GM23338 (cell line): ENCODE results near the gene FAM161B.

Experiments
- EZH2 ChIP-seq: fragments of 200-600 bp; sonication (generic); IDR thresholded peaks from one replicate; pipeline ENCODE4 v1.8.0; 2017; ENCODE audit warnings: antibody characterized with exemption, mild to moderate bottlenecking, low read depth; ENCODE audit not compliant: unreplicated experiment
- POLR2AphosphoS5 ChIP-seq: IDR thresholded peaks from 2 replicates; pipeline ENCODE4 v1.6.1; 2016; ENCODE audit warnings: antibody characterized with exemption, low read depth
- STAT1 ChIP-seq: IDR thresholded peaks from one replicate; pipeline ENCODE4 v1.6.1; 2016; ENCODE audit warnings: antibody characterized with exemption; ENCODE audit not compliant: unreplicated experiment
- TF ChIP-seq, protein P1 (sequence below), 2 experiments: fragments of 200-600 bp in 1 of 2; sonication (generic) in 1 of 2; conservative IDR thresholded peaks; 2 replicates each; pipeline versions ENCODE4 v1.5.1 to v1.6.1; 2016 to 2017; ENCODE audit warnings: antibody characterized with exemption in 2 of 2, low read depth in 2 of 2, mild to moderate bottlenecking in 2 of 2, moderate library complexity in 1 of 2

DNA sequence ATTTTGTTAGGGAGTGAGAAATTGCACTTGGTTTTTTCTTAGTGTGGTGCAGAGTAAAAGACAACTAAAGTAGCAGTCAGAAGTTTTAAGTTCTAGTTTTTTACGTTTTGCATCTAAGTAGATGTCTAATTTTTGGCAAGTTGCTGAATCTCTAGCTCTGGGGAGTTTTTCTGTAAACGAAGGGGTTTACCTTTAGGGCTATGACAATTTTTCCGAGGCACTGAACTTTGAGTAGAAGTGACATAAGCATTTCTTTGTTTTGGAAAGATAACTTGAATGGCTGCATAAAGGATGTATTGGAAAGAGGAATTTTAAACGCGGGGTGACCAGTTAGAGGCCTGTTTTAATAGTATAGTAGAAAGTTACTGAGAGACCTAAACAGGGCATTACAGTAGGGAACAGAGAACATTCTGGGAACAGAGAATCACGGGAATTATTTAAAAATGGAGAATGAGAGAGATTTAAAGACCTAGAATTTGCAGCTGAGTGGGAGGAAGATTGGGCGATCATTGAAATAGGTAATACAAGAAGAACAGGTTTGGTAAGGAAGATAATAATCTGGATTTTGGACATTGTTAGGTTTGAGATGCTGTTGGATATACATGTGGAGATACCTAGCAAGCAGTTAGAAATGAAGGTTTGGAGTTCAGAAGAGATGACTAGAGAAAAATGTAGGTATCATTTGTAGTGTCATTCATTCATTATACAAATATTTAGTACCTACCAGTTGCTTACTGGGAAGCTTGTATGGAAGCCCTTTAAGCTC, 62.0 kb downstream of the FAM161B start:
- TF ChIP-seq, protein P1, sequence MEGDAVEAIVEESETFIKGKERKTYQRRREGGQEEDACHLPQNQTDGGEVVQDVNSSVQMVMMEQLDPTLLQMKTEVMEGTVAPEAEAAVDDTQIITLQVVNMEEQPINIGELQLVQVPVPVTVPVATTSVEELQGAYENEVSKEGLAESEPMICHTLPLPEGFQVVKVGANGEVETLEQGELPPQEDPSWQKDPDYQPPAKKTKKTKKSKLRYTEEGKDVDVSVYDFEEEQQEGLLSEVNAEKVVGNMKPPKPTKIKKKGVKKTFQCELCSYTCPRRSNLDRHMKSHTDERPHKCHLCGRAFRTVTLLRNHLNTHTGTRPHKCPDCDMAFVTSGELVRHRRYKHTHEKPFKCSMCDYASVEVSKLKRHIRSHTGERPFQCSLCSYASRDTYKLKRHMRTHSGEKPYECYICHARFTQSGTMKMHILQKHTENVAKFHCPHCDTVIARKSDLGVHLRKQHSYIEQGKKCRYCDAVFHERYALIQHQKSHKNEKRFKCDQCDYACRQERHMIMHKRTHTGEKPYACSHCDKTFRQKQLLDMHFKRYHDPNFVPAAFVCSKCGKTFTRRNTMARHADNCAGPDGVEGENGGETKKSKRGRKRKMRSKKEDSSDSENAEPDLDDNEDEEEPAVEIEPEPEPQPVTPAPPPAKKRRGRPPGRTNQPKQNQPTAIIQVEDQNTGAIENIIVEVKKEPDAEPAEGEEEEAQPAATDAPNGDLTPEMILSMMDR (conservative IDR thresholded peaks at IDR 0.05; ENCODE audit: low read depth in 2 of 2), result no peak
- TF ChIP-seq POLR2AphosphoS5, result no peak
- no peak for TF ChIP-seq EZH2
- TF ChIP-seq STAT1, result no peak
